Activated T-helper 2 cell treated with anti-CD3 and anti-CD28 coated beads, Interferon-gamma antibody, Interleukin-2, Interleukin-4, amounts not matched to agents 10 μg/mL and 5 μg/mL and 100 μg/mL, durations not matched to agents 14 hours and 24 hours and 36 hours (primary cell): ENCODE measurements around the gene KLF7. TPM values are rescaled to one million over a fixed set of nuclear protein-coding genes. Genes with fewer than 3 reads are reported as not detected.
A peak's percentile ranks its signal among the peaks of the same experiment; 100 is the strongest.

Experiments used
- DNase-seq: peaks from one replicate; pipeline ENCODE4 v3.0.0; 2021; ENCODE audit warnings: low spot score
- H3K27ac Mint-ChIP-seq: one replicate; pipeline ENCODE4 v1.8.0; 2021; ENCODE audit warnings: mixed read lengths
- H3K27me3 Mint-ChIP-seq: one replicate; pipeline ENCODE4 v1.8.0; 2021; ENCODE audit warnings: low read depth, mixed read lengths
- H3K36me3 Mint-ChIP-seq: one replicate; pipeline ENCODE4 v1.8.0; 2021; ENCODE audit warnings: low read depth, mixed read lengths
- H3K4me1 Mint-ChIP-seq: one replicate; pipeline ENCODE4 v1.8.0; 2021; ENCODE audit warnings: low read depth, mixed read lengths
- H3K4me3 Mint-ChIP-seq: one replicate; pipeline ENCODE4 v1.8.0; 2021; ENCODE audit warnings: low read depth, mild to moderate bottlenecking, moderate library complexity, mixed read lengths
- H3K9me3 Mint-ChIP-seq: one replicate; pipeline ENCODE4 v1.8.0; 2021; ENCODE audit warnings: mixed read lengths
- intact Hi-C: fragments of 100-400 bp; cut with micrococcal nuclease; formaldehyde crosslinking; loops from one replicate; pipeline ENCODE4 v1.15.1; 2023
- total RNA-seq: library from RNA; stranded (reverse); gene quantifications from 2 replicates; pipeline ENCODE4 v1.2.3, GENCODE V29; 2022

KLF7 gene
- total RNA-seq, 1 donor from 2014 or later = 19.3 TPM

DNA sequence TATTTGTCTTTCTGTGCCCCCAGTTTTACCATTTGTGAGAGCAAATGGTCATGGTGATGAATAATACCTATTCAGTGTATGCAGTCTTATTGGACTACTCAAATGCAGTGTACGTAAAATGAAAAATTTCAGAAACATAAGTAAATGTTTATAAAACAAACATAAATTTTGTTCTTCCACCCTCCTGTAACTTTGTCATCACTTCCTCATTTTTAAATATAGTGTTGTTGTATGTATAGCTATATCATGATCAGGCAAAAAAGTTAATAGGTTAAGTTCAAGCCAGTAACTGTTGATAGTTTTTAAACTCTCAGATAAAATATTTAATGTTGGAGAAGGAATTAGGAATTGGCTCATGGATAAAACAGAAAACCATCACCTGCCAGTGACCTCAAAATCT is 93.2 kb downstream of the KLF7 start:
- H3K4me3 Mint-ChIP-seq = no peak overlapping the region
- H3K4me1 Mint-ChIP-seq = peaks cover 31% of the 10 kb centered on the region
- no peak for DNase-seq
- peaks cover 3% of the 10 kb centered on the region for H3K27me3 Mint-ChIP-seq
- H3K9me3 Mint-ChIP-seq = no peaks in the 10 kb centered on the region
- intact Hi-C loops = loop anchor here (2.0 to 5.0 kb wide), 4 partner anchors 26 to 170 kb away; no protein-coding TSS in a partner anchor
- H3K27ac Mint-ChIP-seq = no peak overlapping the region
- H3K36me3 Mint-ChIP-seq = peaks cover 4% of the 10 kb centered on the region

DNA sequence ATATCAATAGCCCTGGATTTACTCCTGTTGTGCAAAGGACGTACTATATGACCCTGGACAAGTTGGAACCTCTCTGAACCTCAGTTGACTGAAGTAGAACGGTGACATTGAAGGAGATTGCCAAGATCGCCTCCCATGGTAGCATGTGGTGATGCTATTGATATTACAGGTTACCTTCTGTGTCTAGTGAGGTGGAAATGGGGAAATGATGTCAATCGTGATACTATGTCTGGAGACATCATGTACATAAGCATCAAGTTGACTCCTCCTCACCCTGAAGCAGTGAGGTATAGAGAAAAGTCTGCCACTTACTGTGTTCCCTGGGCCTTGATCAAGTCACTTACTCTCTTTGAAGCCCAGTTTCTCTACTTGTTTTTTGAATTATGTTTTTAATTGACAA is 93.9 kb downstream of the KLF7 start:
- peaks cover 3% of the 10 kb centered on the region for H3K27me3 Mint-ChIP-seq
- no peak overlapping the region for H3K4me3 Mint-ChIP-seq
- no peak for DNase-seq
- H3K9me3 Mint-ChIP-seq = no peaks in the 10 kb centered on the region
- H3K27ac Mint-ChIP-seq = no peak overlapping the region
- no peaks in the 10 kb centered on the region for H3K36me3 Mint-ChIP-seq
- peaks cover 34% of the 10 kb centered on the region for H3K4me1 Mint-ChIP-seq
- intact Hi-C loops = loop anchor here (2.0 to 5.0 kb wide), 4 partner anchors 25 to 170 kb away; no protein-coding TSS in a partner anchor

DNA sequence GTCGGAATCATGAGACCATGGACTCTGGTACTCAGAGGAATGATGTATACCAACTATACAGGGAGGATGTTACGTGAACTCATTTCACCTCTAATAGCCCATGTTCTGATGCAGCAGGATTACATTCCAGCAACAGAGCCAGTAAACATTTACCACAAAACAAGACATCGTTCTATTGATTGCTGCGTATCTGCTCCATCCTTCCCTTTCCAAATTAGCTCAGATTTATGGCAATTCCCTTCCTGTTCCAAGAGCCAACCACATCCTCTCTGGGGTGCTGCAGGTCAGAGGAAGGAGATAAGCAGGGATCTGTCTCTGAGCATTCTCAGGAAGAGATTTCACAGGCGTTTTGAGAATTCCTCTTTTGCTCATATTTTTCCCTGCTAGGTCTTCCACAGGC is 98.3 kb downstream of the KLF7 start:
- H3K4me1 Mint-ChIP-seq = peaks cover 6% of the 10 kb centered on the region
- no peaks in the 10 kb centered on the region for H3K9me3 Mint-ChIP-seq
- H3K27me3 Mint-ChIP-seq = peaks cover 10% of the 10 kb centered on the region
- intact Hi-C loops = no loop called here
- DNase-seq = no peak
- H3K27ac Mint-ChIP-seq = no peak overlapping the region
- H3K36me3 Mint-ChIP-seq = no peaks in the 10 kb centered on the region
- no peak overlapping the region for H3K4me3 Mint-ChIP-seq

DNA sequence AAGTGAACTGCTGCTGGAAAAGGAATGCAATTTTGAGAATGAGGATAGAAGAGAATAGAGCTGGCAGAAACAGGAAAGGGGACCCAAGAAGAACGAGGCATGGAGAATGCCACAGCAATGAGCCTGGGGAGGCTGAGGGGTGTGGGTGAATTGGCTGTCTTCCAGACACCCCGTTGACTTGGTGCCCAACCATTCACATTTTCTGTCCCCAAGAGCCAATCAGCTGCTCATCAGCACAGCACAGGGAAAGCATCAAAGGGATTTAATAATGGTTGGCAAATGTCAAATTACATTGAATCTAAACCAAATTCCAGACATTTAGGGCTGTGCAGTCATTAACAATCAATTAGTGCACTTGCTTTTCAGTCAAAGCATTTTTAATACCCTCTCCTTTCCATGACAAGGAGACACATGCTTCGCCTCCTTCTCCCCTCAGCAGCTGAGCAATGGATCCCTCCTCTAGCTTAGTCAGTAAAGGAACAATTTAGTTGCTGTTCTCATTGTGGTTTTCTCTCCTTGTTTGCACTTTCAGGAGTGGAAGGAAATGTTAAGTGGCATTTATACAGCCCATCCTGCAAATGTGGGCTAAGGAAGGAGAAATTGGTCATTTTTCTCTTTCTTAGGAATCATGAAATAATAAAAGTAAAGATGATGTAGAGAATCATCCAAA is 98.8 kb downstream of the KLF7 start:
- H3K27ac Mint-ChIP-seq = no peak overlapping the region
- H3K9me3 Mint-ChIP-seq = no peaks in the 10 kb centered on the region
- H3K4me1 Mint-ChIP-seq = peaks cover 6% of the 10 kb centered on the region
- H3K4me3 Mint-ChIP-seq = no peak overlapping the region
- peaks cover 13% of the 10 kb centered on the region for H3K27me3 Mint-ChIP-seq
- intact Hi-C loops = no loop called here
- DNase-seq = no peak
- no peaks in the 10 kb centered on the region for H3K36me3 Mint-ChIP-seq

- H3K27ac Mint-ChIP-seq = no peak overlapping the region
- H3K27me3 Mint-ChIP-seq = peaks cover 13% of the 10 kb centered on the region
- no peak overlapping the region for H3K4me3 Mint-ChIP-seq
- no peak for DNase-seq
- H3K9me3 Mint-ChIP-seq = no peaks in the 10 kb centered on the region
- H3K36me3 Mint-ChIP-seq = no peaks in the 10 kb centered on the region
- peaks cover 6% of the 10 kb centered on the region for H3K4me1 Mint-ChIP-seq
- intact Hi-C loops = no loop called here
These were observed 99.6 kb downstream of the KLF7 start for GRCh38 chr2:207066166-207066565.

DNA sequence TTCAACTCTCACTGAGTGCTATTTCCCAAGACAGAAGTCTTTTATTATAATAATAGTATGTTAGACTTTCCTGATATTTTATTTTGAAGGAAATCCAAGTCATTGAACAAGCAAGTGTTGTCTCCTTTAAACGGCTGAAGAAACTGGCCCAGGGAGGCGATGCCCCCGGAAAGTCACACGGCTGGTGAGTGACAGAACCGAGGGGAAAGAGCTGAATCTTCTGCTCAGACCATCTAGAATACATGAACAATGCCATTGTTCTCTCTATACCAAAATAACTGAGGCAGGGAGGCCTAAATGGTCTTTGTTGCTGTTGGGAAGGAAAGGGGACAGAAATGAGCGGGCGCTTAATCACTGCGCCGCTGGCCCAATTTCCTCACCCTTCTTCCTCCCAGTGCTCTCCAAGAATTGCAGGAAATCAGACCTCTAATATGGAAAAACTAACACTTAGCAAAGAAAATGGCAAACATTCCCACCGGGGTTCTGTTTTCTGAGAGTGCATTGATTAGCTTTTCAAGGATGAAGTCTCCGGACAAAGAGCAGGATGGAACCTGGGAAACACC is 101.5 kb downstream of the KLF7 start:
- peaks cover 16% of the 10 kb centered on the region for H3K27me3 Mint-ChIP-seq
- intact Hi-C loops = no loop called here

GRCh38 chr2:207061181-207061580 is 104.6 kb downstream of the KLF7 start:
- Mint-ChIP-seq H3K9me3 (no peaks in the 10 kb centered on the region), H3K27me3 (peaks cover 32% of the 10 kb centered on the region), H3K4me1 (no peaks in the 10 kb centered on the region), H3K36me3 (no peaks in the 10 kb centered on the region), H3K4me3 (no peak overlapping the region), H3K27ac (no peak overlapping the region)
- intact Hi-C loops = no loop called here
- DNase-seq = no peak

More for the DNA sequence above, 101.5 kb downstream of the KLF7 start:
- H3K4me3 Mint-ChIP-seq = no peak overlapping the region
- no peak for DNase-seq
- no peaks in the 10 kb centered on the region for H3K9me3 Mint-ChIP-seq
- peaks cover 4% of the 10 kb centered on the region for H3K4me1 Mint-ChIP-seq
- H3K36me3 Mint-ChIP-seq = no peaks in the 10 kb centered on the region
- H3K27ac Mint-ChIP-seq = no peak overlapping the region

- no peak overlapping the region for H3K27ac Mint-ChIP-seq
- H3K36me3 Mint-ChIP-seq = no peaks in the 10 kb centered on the region
- intact Hi-C loops = no loop called here
- peaks cover 24% of the 10 kb centered on the region for H3K27me3 Mint-ChIP-seq
- H3K4me3 Mint-ChIP-seq = no peak overlapping the region
- DNase-seq = no peak
- H3K4me1 Mint-ChIP-seq = no peaks in the 10 kb centered on the region
- no peaks in the 10 kb centered on the region for H3K9me3 Mint-ChIP-seq
These were observed 110.5 kb downstream of the KLF7 start for GRCh38 chr2:207055257-207055656.

- Mint-ChIP-seq H3K27ac (no peak overlapping the region), H3K4me1 (no peaks in the 10 kb centered on the region), H3K4me3 (no peak overlapping the region), H3K9me3 (no peaks in the 10 kb centered on the region), H3K36me3 (no peaks in the 10 kb centered on the region), H3K27me3 (peaks cover 24% of the 10 kb centered on the region)
- intact Hi-C loops = no loop called here
- no peak for DNase-seq
These were observed 111.2 kb downstream of the KLF7 start for GRCh38 chr2:207054521-207054920.

GRCh38 chr2:207051385-207051965 is 114.3 kb downstream of the KLF7 start:
- Mint-ChIP-seq H3K4me1 (peaks cover 7% of the 10 kb centered on the region), H3K4me3 (no peak overlapping the region), H3K9me3 (no peaks in the 10 kb centered on the region), H3K36me3 (no peaks in the 10 kb centered on the region), H3K27me3 (peaks cover 8% of the 10 kb centered on the region), H3K27ac (no peak overlapping the region)
- DNase-seq = no peak
- intact Hi-C loops = no loop called here

DNA sequence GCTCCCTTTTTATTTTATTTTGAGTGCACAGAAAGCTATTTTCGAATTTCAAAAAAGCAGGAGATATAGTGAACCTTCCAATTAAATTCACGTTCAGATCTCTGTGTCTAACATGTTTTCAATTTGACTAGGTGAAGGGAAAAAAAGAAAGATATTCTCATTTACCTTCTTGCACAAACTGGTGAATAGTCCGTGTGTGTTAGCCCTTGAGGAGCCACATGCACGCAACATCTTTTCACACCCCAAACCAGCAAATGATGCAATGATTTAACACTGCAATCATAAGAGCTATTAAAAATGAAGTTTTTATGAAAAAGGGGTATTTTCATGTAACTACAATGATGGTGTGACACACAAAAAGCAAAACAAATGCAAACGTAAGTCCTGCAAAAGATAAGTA is 116.6 kb downstream of the KLF7 start:
- intact Hi-C loops = loop anchor here (10.0 kb wide), 1 partner anchor 176 kb away; no protein-coding TSS in a partner anchor
- no peak overlapping the region for H3K4me3 Mint-ChIP-seq

GRCh38 chr2:207048416-207048815 is 117.3 kb downstream of the KLF7 start:
- no peak overlapping the region for H3K27ac Mint-ChIP-seq
- DNase-seq = no peak
- H3K4me3 Mint-ChIP-seq = no peak overlapping the region

More for the DNA sequence above, 116.6 kb downstream of the KLF7 start:
- Mint-ChIP-seq H3K9me3 (no peaks in the 10 kb centered on the region), H3K27ac (no peak overlapping the region), H3K36me3 (no peaks in the 10 kb centered on the region), H3K4me1 (peaks cover 12% of the 10 kb centered on the region), H3K27me3 (peaks cover 6% of the 10 kb centered on the region)
- DNase-seq = no peak

GRCh38 chr2:207046724-207047123 is 119.0 kb downstream of the KLF7 start:
- DNase-seq = peak; percentile 17
- H3K4me3 Mint-ChIP-seq = no peak overlapping the region
- H3K9me3 Mint-ChIP-seq = no peaks in the 10 kb centered on the region
- no peaks in the 10 kb centered on the region for H3K36me3 Mint-ChIP-seq
- H3K27me3 Mint-ChIP-seq = peaks cover 10% of the 10 kb centered on the region
- H3K27ac Mint-ChIP-seq = no peak overlapping the region
- intact Hi-C loops = loop anchor here (1.0 to 10.0 kb wide), 4 partner anchors 26 to 427 kb away; no protein-coding TSS in a partner anchor
- H3K4me1 Mint-ChIP-seq = peaks cover 12% of the 10 kb centered on the region

More at GRCh38 chr2:207048416-207048815, 117.3 kb downstream of the KLF7 start:
- intact Hi-C loops = loop anchor here (10.0 kb wide), 1 partner anchor 176 kb away; no protein-coding TSS in a partner anchor
- Mint-ChIP-seq H3K9me3 (no peaks in the 10 kb centered on the region), H3K27me3 (peaks cover 8% of the 10 kb centered on the region), H3K36me3 (no peaks in the 10 kb centered on the region), H3K4me1 (peaks cover 12% of the 10 kb centered on the region)
